HepG2 (cell line): ENCODE data around the gene BBLN. TPM values are rescaled to one million over a fixed set of nuclear protein-coding genes. Genes with fewer than 3 reads are reported as not detected.

Source experiments
- ATAC-seq: fragments of 200-7000 bp; cut with Tn5 transposase; 3 replicates; pipeline ENCODE4 v1.9.1; 2020; ENCODE audit warnings: mild to moderate bottlenecking, moderate library complexity
- BruUV-seq: library from RNA; stranded (reverse); fragments of 400-500 nt; replicated peaks from 2 replicates; lab custom pipeline; 2021; lab: Mats Ljungman, UMichigan
- CTCF ChIA-PET: fragments of 300-600 bp; formaldehyde crosslinking; extraction: SDS; loops from one replicate; lab custom pipeline; 2021; ENCODE audit warnings: low total read pairs, inconsistent platforms, low intra/inter-chr PET ratio; lab: Yijun Ruan, JAX
- POLR2A ChIA-PET: fragments of 350-600 bp; sonication (Branson Sonifier 250); formaldehyde crosslinking; loops from one replicate; lab custom pipeline; 2020; ENCODE audit warnings: antibody characterized with exemption, inconsistent platforms; lab: Yijun Ruan, JAX
- DNase-seq: peaks from one replicate; pipeline ENCODE4 v3.0.0-alpha.2; 2015; ENCODE audit warnings: low spot score
- FAIRE-seq: peaks from 3 replicates; lab custom pipeline; 2011; peaks lifted over from hg19 to GRCh38; lab: Jason Lieb, UNC
- H2AFZ ChIP-seq: one replicate; pipeline ENCODE4 v1.6.1; 2011; ENCODE audit warnings: low read length, inconsistent platforms
- H3K27ac ChIP-seq: fragments of 300-600 bp; 3 replicates; pipeline ENCODE4 v1.8.0; 2011; ENCODE audit warnings: mixed run types, mild to moderate bottlenecking, mixed read lengths, low read length, inconsistent platforms; ENCODE audit not compliant: insufficient read depth; ENCODE audit errors: extremely low read length
- H3K27me3 ChIP-seq, 2 experiments: fragments of 200-600 bp in 1 of 2; 2 replicates in 1 of 2; 3 replicates in 1 of 2; pipeline versions ENCODE4 v1.6.0 to v1.8.0; 2011; ENCODE audit warnings: low read length in 2 of 2, mild to moderate bottlenecking in 2 of 2, moderate library complexity in 2 of 2, inconsistent platforms in 1 of 2; ENCODE audit not compliant: insufficient read depth in 2 of 2, control insufficient read depth in 1 of 2
- H3K36me3 ChIP-seq, 2 experiments: fragments of 200-600 bp in 1 of 2; replicated peaks in 1 of 2; 2 replicates in 1 of 2; 3 replicates in 1 of 2; pipeline versions ENCODE4 v1.5.1 to v1.8.0; 2011; ENCODE audit warnings: low read length in 2 of 2, inconsistent platforms in 1 of 2; ENCODE audit not compliant: insufficient read depth in 2 of 2, control insufficient read depth in 1 of 2
- H3K4me1 ChIP-seq: 2 replicates; pipeline ENCODE4 v1.5.1; 2012; ENCODE audit warnings: low read length, inconsistent platforms; ENCODE audit not compliant: insufficient read depth
- H3K4me2 ChIP-seq: 2 replicates; pipeline ENCODE4 v1.6.0; 2011; ENCODE audit warnings: low read depth, low read length, inconsistent platforms
- H3K4me3 ChIP-seq, 3 experiments: fragments of 200-600 bp in 1 of 3; sonication (generic), shearing (Covaris generic) in 1 of 3; replicated peaks in 1 of 3; 2 replicates each; pipeline ENCODE4 v1.5.1; 2011 to 2016; ENCODE audit warnings: low read length in 3 of 3, inconsistent platforms in 2 of 3, low read depth in 2 of 3, mild to moderate bottlenecking in 2 of 3, control low read depth in 1 of 3, mixed read lengths in 1 of 3; ENCODE audit not compliant: insufficient read depth in 1 of 3
- H3K79me2 ChIP-seq: one replicate; pipeline ENCODE4 v1.6.1; 2011; ENCODE audit warnings: low read length, inconsistent platforms; ENCODE audit not compliant: insufficient read depth
- H3K9ac ChIP-seq: 2 replicates; pipeline ENCODE4 v1.6.0; 2011; ENCODE audit warnings: mild to moderate bottlenecking, low read depth, low read length, inconsistent platforms; ENCODE audit not compliant: insufficient read depth
- H3K9me3 ChIP-seq: 2 replicates; pipeline ENCODE4 v1.5.1; 2012; ENCODE audit warnings: mild to moderate bottlenecking, low read length
- H4K20me1 ChIP-seq: 2 replicates; pipeline ENCODE4 v1.6.0; 2011; ENCODE audit warnings: inconsistent platforms, mild to moderate bottlenecking, low read length, moderate library complexity; ENCODE audit not compliant: insufficient read depth
- DPF2 ChIP-seq: sonication (generic); formaldehyde crosslinking; IDR thresholded peaks from 2 replicates; pipeline ENCODE4 v1.4.0; 2020; ENCODE audit warnings: mild to moderate bottlenecking, low read depth, missing genetic modification reagents, borderline replicate concordance
- FOXA1 ChIP-seq, 2 experiments: fragments of 450-650 bp in 1 of 2; sonication (generic) in 1 of 2; formaldehyde crosslinking in 1 of 2; IDR thresholded peaks; 2 replicates each; pipeline versions ENCODE4 v1.4.0 to v1.6.1; 2016 to 2020; ENCODE audit warnings: missing genetic modification reagents in 1 of 2
- FOXA3 ChIP-seq: IDR thresholded peaks from 2 replicates; pipeline ENCODE4 v1.6.1; 2016; ENCODE audit warnings: missing genetic modification reagents, missing compliant biosample characterization
- KMT2B ChIP-seq: IDR thresholded peaks from 2 replicates; pipeline ENCODE4 v1.6.1; 2016; ENCODE audit warnings: missing genetic modification reagents, missing compliant biosample characterization
- RAD21 ChIP-seq: fragments of 450-650 bp; formaldehyde crosslinking; IDR thresholded peaks from 2 replicates; pipeline ENCODE4 v1.5.0; 2020; ENCODE audit warnings: mild to moderate bottlenecking
- SP2 ChIP-seq: sonication (generic); formaldehyde crosslinking; IDR thresholded peaks from 2 replicates; pipeline ENCODE4 v1.5.1; 2020; ENCODE audit warnings: mild to moderate bottlenecking, missing genetic modification reagents
- SYNCRIP ChIP-seq: fragments of 200-400 bp; formaldehyde crosslinking; IDR thresholded peaks from 2 replicates; pipeline ENCODE4 v1.6.1; 2018; ENCODE audit warnings: mild to moderate bottlenecking, low read depth, low read length; ENCODE audit not compliant: insufficient read depth
- ZMYM3 ChIP-seq: sonication (generic); formaldehyde crosslinking; IDR thresholded peaks from 2 replicates; pipeline ENCODE4 v1.5.1; 2020; ENCODE audit warnings: mild to moderate bottlenecking, missing genetic modification reagents
- ZNF101 ChIP-seq: sonication (generic); formaldehyde crosslinking; IDR thresholded peaks from 2 replicates; pipeline ENCODE4 v1.4.0; 2020; ENCODE audit warnings: mild to moderate bottlenecking, low read depth, missing genetic modification reagents, borderline replicate concordance
- ZNF34 ChIP-seq: sonication (generic); formaldehyde crosslinking; IDR thresholded peaks from 2 replicates; pipeline ENCODE4 v1.4.0; 2020; ENCODE audit warnings: mild to moderate bottlenecking, missing genetic modification reagents, borderline replicate concordance
- ZNF614 ChIP-seq: IDR thresholded peaks from 2 replicates; pipeline ENCODE4 v1.6.1; 2018; ENCODE audit warnings: missing biosample characterization, missing genetic modification reagents, inconsistent platforms, borderline replicate concordance
- ZNF629 ChIP-seq: sonication (generic); formaldehyde crosslinking; conservative IDR thresholded peaks from 2 replicates; pipeline ENCODE4 v1.5.0; 2020; ENCODE audit warnings: missing genetic modification reagents
- WGBS: methylation state at CpG from one replicate; pipeline ENCODE4 v1.1.6; 2017; ENCODE audit warnings: low lambda C conversion rate; 5-methylcytosine and 5-hydroxymethylcytosine counted together
- in situ Hi-C: cut with HindIII; loops from 2 replicates; pipeline ENCODE4 v1.10.0; 2017; ENCODE audit warnings: low pct_unique_long_range_greater_than_20kb; ENCODE audit not compliant: extremely low pct_ligation_motif_present
- intact Hi-C: fragments of 100-400 bp; cut with micrococcal nuclease; formaldehyde crosslinking; loops from one replicate; pipeline ENCODE4 v1.10.0; 2022; ENCODE audit not compliant: unreplicated experiment
- polyA plus RNA-seq, 8 experiments: library from polyadenylated mRNA; depleted of rRNA in 3 of 8; stranded (reverse) in 7 of 8; unstranded in 1 of 8; fragments of >200 nt; fragmentation: Illumina TruSeq in 4 of 8; extraction: Trizol in 4 of 8; gene quantifications; 2 replicates each; pipeline versions ENCODE4 v1.2.1 to v1.2.3, GENCODE V29; 2011 to 2016; ENCODE audit warnings: low read depth in 4 of 8, missing spikeins in 1 of 8, mixed read lengths in 1 of 8; ENCODE audit not compliant: insufficient read depth in 1 of 8
- total RNA-seq, 5 experiments: library from RNA; depleted of rRNA; stranded (reverse); fragments of >200 nt; fragmentation: Illumina TruSeq; extraction: Trizol; gene quantifications; 2 replicates each; pipeline ENCODE4 v1.2.3, GENCODE V29; 2016; ENCODE audit warnings: low read depth in 1 of 5
- TF ChIP-seq, protein P1 (sequence below): sonication (generic); formaldehyde crosslinking; IDR thresholded peaks from 2 replicates; pipeline ENCODE4 v1.4.0; 2020; ENCODE audit warnings: missing genetic modification reagents

Gene BBLN
- total and polyA plus RNA-seq, 2 of the 13 experiments (the other 11 are each of a cell fraction or from before 2014, with no cell fraction given), result 27.6 to 33.1 TPM

DNA sequence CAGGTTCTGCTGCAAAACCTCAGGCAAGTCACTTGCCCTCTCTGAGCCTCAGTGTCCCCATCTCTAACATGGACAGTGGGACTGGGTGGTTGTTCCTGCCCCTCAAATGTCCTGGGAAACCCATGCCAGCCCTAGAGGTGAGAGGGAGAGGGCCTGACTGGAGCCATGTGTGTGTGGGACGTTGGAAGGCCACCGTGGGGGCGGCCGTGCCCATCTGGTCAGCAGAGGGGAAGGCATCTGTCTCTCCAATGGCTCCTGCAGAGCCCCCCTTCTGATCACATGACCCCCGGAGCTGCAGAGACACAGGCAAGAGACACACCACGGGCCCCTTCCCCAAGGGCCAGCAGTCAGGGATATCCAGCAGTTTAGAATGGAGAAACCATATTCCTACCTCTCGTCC is 44.8 kb downstream of the BBLN start:
- H2AFZ ChIP-seq, result no peak overlapping the region
- no peak overlapping the region for H3K4me3 ChIP-seq
- CTCF ChIA-PET, result no interaction called here
- in situ Hi-C loops (no loop called here), intact Hi-C loops (no loop called here)
- no peak overlapping the region for H3K27ac ChIP-seq
- no peak overlapping the region for H3K9ac ChIP-seq
- peaks cover 6 to 29% of the 10 kb centered on the region in 2 experiments; a peak in 4 of 5 replicates for H3K27me3 ChIP-seq
- H3K9me3 ChIP-seq, result no peaks in the 10 kb centered on the region
- 0 out of 2 replicates have a peak overlapping the region, but pooled peaks have one; percentile 92 for H3K4me2 ChIP-seq
- H3K4me1 ChIP-seq, result peaks cover 51% of the 10 kb centered on the region
- BruUV-seq, result no TSS peak
- no peaks in the 10 kb centered on the region for H3K79me2 ChIP-seq
- ATAC-seq (no peak), DNase-seq (no peak), FAIRE-seq (no peak)
- H3K36me3 ChIP-seq, result no peaks in the 10 kb centered on the region
- POLR2A ChIA-PET, result no interaction called here
- WGBS, result 51% methylated on average over 4 of the region's 7 CpGs
- H4K20me1 ChIP-seq, result no peaks in the 10 kb centered on the region
- TF ChIP-seq ZNF614 (CRISPR knock-in tag) (no peak), ZNF34 (CRISPR knock-in tag) (no peak), SP2 (CRISPR knock-in tag) (no peak), RAD21 (no peak), KMT2B (CRISPR knock-in tag) (no peak), SYNCRIP (no peak)

DNA sequence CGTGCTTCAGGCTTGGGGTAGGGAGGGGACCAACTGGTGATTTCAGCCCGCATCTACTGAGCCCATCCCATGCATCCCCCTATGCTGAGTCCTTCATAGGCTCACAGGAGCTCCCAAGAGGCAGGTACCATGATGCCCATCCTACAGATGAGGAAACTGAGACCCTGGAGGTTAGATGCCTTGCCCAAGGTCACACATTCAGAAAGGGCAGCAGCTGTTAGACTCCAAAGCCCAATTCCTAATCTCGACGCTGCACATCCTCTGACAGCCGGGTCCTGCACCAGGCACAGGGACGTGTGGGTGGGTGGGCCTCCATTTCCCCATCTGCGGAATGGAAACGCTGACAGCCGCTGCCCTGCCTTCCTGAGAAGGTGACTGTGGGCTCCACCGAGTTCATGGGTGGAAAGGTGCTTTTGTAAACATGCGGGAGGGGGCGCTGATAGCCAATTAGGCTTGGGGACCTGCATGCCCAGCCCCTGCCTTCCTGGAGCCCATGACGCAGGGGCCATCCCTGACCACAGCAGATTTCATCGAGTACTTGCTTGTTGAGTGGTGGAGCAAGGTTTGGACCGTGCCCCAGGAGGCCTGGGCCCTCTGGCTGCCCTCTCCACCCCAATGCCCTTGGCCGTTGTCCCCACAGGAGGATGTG is 45.4 kb downstream of the BBLN start:
- FAIRE-seq, result no peak
- no peak for TF ChIP-seq ZNF101
- peak; percentile 41; the same call in 1 of the 2 replicates for TF ChIP-seq ZMYM3 (CRISPR knock-in tag)
- TF ChIP-seq, protein P1, sequence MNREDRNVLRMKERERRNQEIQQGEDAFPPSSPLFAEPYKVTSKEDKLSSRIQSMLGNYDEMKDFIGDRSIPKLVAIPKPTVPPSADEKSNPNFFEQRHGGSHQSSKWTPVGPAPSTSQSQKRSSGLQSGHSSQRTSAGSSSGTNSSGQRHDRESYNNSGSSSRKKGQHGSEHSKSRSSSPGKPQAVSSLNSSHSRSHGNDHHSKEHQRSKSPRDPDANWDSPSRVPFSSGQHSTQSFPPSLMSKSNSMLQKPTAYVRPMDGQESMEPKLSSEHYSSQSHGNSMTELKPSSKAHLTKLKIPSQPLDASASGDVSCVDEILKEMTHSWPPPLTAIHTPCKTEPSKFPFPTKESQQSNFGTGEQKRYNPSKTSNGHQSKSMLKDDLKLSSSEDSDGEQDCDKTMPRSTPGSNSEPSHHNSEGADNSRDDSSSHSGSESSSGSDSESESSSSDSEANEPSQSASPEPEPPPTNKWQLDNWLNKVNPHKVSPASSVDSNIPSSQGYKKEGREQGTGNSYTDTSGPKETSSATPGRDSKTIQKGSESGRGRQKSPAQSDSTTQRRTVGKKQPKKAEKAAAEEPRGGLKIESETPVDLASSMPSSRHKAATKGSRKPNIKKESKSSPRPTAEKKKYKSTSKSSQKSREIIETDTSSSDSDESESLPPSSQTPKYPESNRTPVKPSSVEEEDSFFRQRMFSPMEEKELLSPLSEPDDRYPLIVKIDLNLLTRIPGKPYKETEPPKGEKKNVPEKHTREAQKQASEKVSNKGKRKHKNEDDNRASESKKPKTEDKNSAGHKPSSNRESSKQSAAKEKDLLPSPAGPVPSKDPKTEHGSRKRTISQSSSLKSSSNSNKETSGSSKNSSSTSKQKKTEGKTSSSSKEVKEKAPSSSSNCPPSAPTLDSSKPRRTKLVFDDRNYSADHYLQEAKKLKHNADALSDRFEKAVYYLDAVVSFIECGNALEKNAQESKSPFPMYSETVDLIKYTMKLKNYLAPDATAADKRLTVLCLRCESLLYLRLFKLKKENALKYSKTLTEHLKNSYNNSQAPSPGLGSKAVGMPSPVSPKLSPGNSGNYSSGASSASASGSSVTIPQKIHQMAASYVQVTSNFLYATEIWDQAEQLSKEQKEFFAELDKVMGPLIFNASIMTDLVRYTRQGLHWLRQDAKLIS (CRISPR knock-in tag), result no peak
- no peak for TF ChIP-seq FOXA1 (IDR thresholded peaks at IDR 0.05)
- TF ChIP-seq FOXA1 (CRISPR knock-in tag; IDR thresholded peaks at IDR 0.05), result peak; percentile 43; the same call in 1 of the 2 replicates
- peak; percentile 46 for TF ChIP-seq FOXA3 (CRISPR knock-in tag)
- TF ChIP-seq DPF2 (CRISPR knock-in tag), result no peak
- TF ChIP-seq ZNF629 (CRISPR knock-in tag), result peak; percentile 89

More for the DNA sequence above, 45.4 kb downstream of the BBLN start:
- H2AFZ ChIP-seq, result no peak overlapping the region
- in situ Hi-C loops, result no loop called here
- H3K4me2 ChIP-seq, result no peak overlapping the region
- no peaks in the 10 kb centered on the region for H3K9me3 ChIP-seq
- H3K27me3 ChIP-seq, result peaks cover 6 to 29% of the 10 kb centered on the region in 2 experiments; a peak in 4 of 5 replicates
- 38% methylated on average over 3 of the region's 16 CpGs for WGBS
- ATAC-seq (no peak), DNase-seq (no peak)
- CTCF ChIA-PET, result no interaction called here
- POLR2A ChIA-PET, result no interaction called here
- intact Hi-C loops, result no loop called here
- H3K4me3 ChIP-seq, result no peak overlapping the region
- peaks cover 51% of the 10 kb centered on the region for H3K4me1 ChIP-seq
- no TSS peak for BruUV-seq
- no peaks in the 10 kb centered on the region for H3K36me3 ChIP-seq
- H3K79me2 ChIP-seq, result no peaks in the 10 kb centered on the region
- no peaks in the 10 kb centered on the region for H4K20me1 ChIP-seq
- no peak overlapping the region for H3K9ac ChIP-seq
- H3K27ac ChIP-seq, result no peak overlapping the region
